Measurements from ENCODE around the gene TUBG2. TPM values are rescaled to one million over a fixed set of nuclear protein-coding genes. Genes with fewer than 3 reads are reported as not detected.

TUBG2 gene
- total and polyA plus RNA-seq, 2 of the 8 experiments (the other 6 are each of a cell fraction or from before 2014, with no cell fraction given) = 14.8 to 16.6 TPM

GRCh38 chr17:42682722-42683403 lies 23.8 kb downstream of the TUBG2 start (continued):
- TF ChIP-seq CHD7 (IDR thresholded peaks at IDR 0.05; ENCODE audit: insufficient replicate concordance, low read length) = no peak
- TF ChIP-seq E2F6 (IDR thresholded peaks at IDR 0.05) = peak; percentile 45
- no peak for TF ChIP-seq CEBPB (IDR thresholded peaks at IDR 0.05; ENCODE audit: low read depth, low read length)
- no peak for TF ChIP-seq CTCF (IDR thresholded peaks at IDR 0.05; ENCODE audit: control extremely low read depth in 1 of 3, insufficient read depth in 1 of 3, low read depth in 1 of 3, low read length in 3 of 3)
- no peak for TF ChIP-seq YY1 (IDR thresholded peaks at IDR 0.05; ENCODE audit: low read depth, low read length)
- TF ChIP-seq BRCA1 (IDR thresholded peaks at IDR 0.05; ENCODE audit: low read depth, low read length) = no peak
- no peak for TF ChIP-seq SAP30 (IDR thresholded peaks at IDR 0.05; ENCODE audit: insufficient read depth, insufficient replicate concordance, low read length)
